Frontal cortex (tissue), 4 donors: ENCODE data around the gene DENND5B. TPM values are rescaled to one million over a fixed set of nuclear protein-coding genes. Genes with fewer than 3 reads are reported as not detected.
A peak's percentile ranks its signal among the peaks of the same experiment; 100 is the strongest.
"Not testable (repeated sequence)": the region's sequence is repeated elsewhere in the genome, so short reads cannot be mapped to it uniquely, and the experiment has no call there.

Experiments used
- DNase-seq, 2 donors: peaks; one replicate each; pipeline ENCODE4 v3.0.0; 2012; ENCODE audit warnings: low spot score in 2 of 2
- FAIRE-seq: peaks from 2 replicates; lab custom pipeline; 2012; peaks lifted over from hg19 to GRCh38; lab: Jason Lieb, UNC
- total RNA-seq: library from RNA; depleted of rRNA; stranded (reverse); fragments of >200 nt; gene quantifications from one replicate; pipeline ENCODE4 v1.2.3, GENCODE V29; 2014
- donor health status: control.
- donor health status: control.
- donor health status: control.

The DENND5B gene
- total RNA-seq, 1 donor from 2014 or later, result 41.6 TPM

GRCh38 chr12:31407562-31407961 lies 183.4 kb downstream of the DENND5B start:
- FAIRE-seq (no peak), DNase-seq (no peak)

- no peak for DNase-seq
- no peak for FAIRE-seq
Observed at GRCh38 chr12:31406345-31406744, 184.6 kb downstream of the DENND5B start.

DNA sequence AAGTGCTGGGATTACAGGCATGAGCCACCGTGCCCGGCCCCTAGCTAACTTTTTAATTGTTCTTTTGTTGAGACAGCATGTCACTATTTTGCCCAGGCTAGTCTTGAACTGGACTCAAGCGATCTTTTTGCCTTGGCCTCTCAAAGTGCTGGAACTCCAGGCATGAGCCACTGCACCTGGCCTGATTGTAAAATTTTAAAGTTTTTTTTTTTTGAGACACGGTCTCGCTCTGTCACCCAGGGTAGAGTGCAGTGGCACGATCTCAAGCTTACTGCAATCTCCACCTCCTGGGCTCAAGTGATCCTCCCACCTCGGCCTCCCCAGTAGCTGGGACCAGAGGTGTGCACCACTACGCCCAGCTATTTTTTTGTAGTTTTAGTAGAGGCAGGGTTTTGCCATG lies 185.9 kb downstream of the DENND5B start:
- FAIRE-seq (no peak), DNase-seq (no peak)

- FAIRE-seq, result peak; percentile 65
- peak; percentile 45 to 67 for DNase-seq
Observed at GRCh38 chr12:31403099-31403607, 187.8 kb downstream of the DENND5B start.

DNA sequence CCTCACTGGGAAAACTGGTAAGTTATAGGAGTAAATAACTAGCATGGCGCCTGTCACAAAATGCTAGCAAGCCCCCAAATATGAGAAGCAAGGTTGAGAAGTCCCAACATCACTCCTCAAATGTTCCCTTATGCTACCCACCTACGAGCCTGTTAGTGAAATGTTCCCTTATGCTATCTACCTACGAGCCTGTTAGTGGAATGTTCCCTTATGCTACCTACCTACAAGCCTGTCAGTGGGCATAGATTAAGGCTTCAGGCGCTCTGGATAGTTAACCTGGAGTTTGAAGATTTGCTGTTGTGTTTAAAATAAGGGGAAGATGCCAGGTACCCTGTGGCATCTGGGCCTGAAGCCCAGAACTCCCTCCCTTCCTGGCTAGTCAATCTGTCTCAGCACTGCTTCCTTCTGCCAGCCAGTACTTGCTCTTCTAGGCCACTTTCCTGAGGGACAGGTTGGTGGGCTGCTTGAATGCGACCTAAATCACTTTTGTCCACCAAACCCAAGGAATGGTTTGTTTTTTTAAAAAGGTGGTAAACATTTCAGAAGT lies 197.9 kb downstream of the DENND5B start:
- no peak for DNase-seq

DNA sequence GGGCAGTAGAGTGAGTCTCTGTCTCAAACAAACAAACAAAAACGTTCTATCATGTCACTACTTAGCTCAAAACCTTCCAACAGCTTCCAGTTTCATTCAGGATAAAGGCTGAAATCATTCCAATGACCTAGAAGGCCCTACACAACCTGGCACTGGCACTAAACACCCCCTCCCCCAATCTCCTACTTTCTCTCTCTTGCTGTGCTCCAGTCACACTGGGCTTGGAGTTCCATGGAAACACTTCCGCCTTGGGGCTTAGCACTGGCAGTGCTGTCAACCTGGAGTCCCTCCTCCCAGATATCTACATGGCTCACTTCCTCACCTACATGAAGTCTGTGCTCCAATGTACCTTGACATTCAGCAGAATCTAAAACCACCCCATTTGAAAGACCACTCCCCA lies 199.9 kb downstream of the DENND5B start:
- DNase-seq (no peak), FAIRE-seq (no peak)

More for the DNA sequence above, 197.9 kb downstream of the DENND5B start:
- FAIRE-seq, result no peak

DNA sequence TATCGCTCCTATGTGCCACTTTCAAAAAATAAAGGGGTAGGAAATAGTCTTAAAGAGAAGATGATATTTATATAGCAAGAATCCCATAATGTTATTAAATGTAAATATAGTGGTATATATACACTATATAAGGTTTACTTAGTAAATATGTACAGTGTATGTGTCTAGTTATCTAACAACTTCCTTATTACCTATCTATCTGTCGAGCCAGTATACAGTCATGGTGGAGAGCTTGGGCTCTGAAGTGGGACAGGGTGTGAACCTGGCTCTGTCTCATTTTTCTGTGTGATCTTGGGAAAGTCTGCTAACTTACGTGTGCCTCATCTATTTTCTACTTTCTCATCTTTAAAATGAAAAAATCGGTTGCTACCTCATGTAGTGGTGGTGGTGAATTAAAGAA lies 202.2 kb downstream of the DENND5B start:
- no peak for DNase-seq
- FAIRE-seq, result no peak

DNA sequence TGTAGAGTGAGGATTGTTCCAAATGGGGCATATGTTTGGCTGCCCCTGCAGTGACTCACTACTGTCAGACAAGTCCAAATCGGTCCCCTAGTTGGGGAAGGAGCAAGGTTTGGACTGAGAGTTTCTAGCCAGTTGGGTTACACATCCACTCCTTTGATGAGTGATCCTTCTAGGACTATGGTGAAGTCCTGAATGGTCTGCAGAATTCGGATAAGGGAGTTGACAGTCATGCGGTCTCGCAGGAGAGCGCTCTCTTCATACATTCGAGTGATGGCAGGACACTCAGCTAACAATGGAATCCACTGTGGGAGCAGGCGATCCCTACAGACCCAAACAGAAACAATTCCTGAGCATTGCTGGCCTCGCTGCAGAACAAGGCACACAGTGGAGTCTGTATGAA lies 203.5 kb downstream of the DENND5B start:
- DNase-seq (no peak), FAIRE-seq (no peak)

- DNase-seq (no peak), FAIRE-seq (no peak)
Observed at GRCh38 chr12:31387011-31387410, 203.9 kb downstream of the DENND5B start.

GRCh38 chr12:31386364-31386777 lies 204.6 kb downstream of the DENND5B start:
- DNase-seq (no peak), FAIRE-seq (no peak)

DNA sequence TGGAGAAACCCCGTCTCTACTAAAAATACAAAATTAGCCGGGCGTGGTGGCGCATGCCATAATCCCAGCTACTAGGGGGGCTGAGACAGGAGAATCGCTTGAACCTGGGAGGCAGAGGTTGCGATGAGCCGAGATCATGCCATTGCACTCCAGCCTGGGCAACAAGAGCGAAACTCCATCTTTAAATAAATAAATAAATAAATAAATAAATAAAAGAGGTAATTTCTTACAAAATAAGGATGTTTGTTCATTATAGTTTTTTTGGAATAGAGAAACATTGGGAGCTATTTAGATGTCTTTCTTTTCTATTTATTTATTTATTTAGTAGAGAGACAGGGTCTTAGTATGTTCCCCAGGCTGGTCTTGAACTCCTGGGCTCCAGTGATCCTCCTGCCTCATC lies 213.7 kb downstream of the DENND5B start:
- not testable (repeated sequence) for FAIRE-seq, DNase-seq

DNA sequence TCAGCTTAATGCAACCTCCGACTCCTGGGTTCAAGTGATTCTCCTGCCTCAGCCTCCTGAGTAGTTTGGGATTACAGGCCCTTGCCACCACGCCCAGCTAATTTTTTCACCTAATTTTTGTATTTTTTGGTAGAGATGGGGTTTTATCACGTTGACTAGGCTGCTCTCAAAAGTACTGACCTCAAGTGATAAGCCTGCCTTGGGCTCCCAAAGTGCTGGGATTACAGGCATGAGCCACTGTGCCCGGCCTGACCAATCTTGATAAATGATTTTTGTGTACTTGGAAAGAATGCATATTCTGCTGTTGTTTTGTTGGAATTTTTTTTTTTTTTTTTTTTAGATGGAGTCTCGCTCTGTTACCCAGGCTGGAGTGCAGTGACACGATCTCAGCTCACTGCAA lies 215.5 kb downstream of the DENND5B start:
- FAIRE-seq, DNase-seq: not testable (repeated sequence)

DNA sequence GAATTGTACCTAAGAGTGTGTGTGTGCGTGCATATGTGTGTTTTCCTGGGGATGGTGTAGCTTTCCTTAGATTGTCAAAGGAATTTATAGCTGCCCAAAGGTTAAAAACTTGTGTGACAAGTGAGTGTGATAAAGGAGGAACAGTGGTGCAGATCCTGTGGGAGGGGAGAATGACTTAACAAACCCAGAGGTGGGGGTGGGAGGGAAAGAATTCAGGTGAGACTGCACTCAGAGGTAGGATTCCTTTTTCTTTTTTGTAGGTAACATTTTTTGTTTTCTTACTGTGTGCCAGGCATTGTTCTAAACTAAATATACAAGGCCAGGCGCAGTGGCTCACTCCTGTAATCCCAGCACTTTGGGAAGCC lies 219.7 kb downstream of the DENND5B start:
- FAIRE-seq, result no peak
- DNase-seq, result no peak

- no peak for FAIRE-seq
- no peak for DNase-seq
Observed at GRCh38 chr12:31370531-31371255, 220.2 kb downstream of the DENND5B start.

DNA sequence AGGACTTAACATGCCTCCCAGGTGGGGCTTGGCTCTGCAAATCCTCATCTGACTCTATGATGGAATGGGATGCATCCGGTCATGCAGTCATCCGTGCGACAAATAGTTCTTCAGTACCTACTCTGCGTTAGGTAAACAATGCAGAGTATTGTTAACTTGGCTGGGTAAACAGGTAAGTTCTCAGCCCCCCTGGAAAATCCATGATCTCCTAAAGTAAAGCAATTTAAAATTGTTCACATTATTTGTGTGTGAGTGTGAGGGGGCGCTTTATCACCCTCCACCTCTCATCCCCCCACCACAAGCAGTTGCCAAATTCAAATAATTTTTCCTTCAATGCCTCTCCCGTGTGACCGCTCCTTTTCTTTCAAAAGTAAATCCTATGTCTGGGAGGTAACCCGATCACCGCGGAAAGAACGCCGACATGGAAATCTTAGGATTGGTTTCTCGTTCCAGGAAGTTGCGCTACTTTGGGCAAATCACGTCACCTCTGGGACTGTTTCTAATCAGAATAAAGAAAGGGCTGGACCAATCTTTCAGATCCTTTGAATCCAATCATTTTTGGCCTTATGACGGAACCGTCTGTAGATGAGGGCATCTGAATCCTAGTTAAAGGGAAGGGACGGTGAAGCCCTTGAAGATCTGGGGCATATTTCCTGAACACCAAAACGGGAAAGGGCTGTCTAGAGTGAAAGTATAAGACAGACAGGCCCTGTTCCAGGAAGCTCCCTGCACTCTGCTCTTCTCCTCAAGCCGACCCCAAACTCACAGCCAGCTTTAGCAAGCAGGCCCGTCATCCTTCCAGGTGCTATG lies 221.0 kb downstream of the DENND5B start:
- no peak for FAIRE-seq
- DNase-seq, result no peak

GRCh38 chr12:31368666-31369361 lies 222.1 kb downstream of the DENND5B start:
- no peak for DNase-seq
- no peak for FAIRE-seq

DNA sequence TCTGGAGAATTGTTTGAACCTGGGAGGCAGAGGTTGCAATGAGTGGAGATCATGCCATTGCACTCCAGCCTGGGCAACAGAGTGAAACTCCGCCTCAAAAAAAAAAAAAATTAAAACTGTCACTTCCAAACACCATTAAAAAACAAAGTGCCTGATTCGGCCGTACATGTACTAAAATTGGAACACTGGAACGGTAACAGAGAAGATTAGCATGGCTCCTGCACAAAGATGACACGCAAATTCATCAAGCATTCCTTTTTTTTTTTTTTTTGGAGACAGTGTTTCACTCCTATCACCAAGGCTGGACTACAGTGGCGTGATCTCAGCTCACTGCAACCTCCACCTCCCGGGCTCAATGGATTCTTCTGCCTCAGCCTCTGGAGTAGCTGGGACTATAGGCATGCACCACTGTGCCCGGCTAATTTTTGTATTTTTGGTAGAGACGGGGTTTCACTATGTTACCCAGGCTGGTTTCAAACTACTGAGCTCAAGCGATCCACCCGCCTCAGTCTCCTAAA lies 224.8 kb downstream of the DENND5B start:
- no peak for FAIRE-seq

DNA sequence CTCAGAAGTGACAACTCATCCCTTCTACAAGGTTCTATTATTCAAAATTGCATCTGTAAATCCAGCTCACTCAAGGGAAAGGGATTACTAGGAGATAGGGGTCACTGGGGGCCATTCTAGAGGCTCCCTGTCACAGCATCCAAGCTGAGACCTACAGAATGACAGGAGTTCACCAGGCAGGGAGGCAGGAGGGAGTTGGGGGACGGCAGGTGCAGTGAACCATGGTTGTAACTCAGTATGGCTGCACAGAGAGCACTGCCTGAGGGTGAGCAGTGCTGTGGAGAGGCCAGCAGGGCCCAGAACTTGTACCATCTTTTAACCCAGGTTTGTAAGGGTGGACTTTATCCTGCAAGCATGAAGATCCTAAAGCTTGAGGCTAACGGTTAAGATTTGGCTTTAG lies 227.1 kb downstream of the DENND5B start:
- DNase-seq, result no peak
- no peak for FAIRE-seq

More for the DNA sequence above, 224.8 kb downstream of the DENND5B start:
- DNase-seq, result no peak

DNA sequence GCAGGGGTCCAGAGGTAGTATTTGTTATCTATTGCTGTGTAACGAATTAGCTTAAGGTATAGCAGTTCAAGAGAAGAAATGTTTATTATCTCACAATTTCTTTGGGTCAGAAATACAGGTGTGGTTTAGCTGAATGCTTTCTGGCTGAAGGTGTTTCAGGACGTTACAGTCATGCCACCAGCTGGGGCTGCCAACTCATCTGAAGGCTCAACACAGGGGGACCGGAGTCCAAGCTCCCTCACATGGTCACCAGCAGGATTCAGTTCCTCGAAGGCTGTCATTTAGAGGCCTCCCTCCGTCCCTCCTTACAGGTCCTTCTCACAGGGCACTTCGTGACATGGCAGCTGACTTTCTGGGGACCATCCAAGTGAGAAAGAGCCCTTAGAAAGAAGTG lies 227.5 kb downstream of the DENND5B start:
- no peak for FAIRE-seq
- no peak for DNase-seq
